H1 (cell line): ENCODE results near the gene CFL2. TPM values are rescaled to one million over a fixed set of nuclear protein-coding genes. Genes with fewer than 3 reads are reported as not detected.

ENCODE experiments used
- CTCF ChIA-PET: fragments of 300-600 bp; sonication (Branson Sonifier 250); formaldehyde crosslinking; loops from one replicate; lab custom pipeline; 2021; ENCODE audit not compliant: partially characterized antibody; lab: Charles Lee
- POLR2A ChIA-PET: fragments of 300-600 bp; sonication (Branson Sonifier 250); formaldehyde crosslinking; loops from one replicate; lab custom pipeline; 2021; ENCODE audit warnings: inconsistent platforms; ENCODE audit not compliant: partially characterized antibody; lab: Charles Lee
- DNase-seq, 2 experiments: peaks; one replicate each; pipeline versions ENCODE4 v3.0.0 to v3.0.0-alpha.2; 2010 to 2022; ENCODE audit warnings: low spot score in 2 of 2, low read depth in 1 of 2, mixed read lengths in 1 of 2
- FAIRE-seq: peaks from 2 replicates; lab custom pipeline; 2011; peaks lifted over from hg19 to GRCh38; lab: Jason Lieb, UNC
- H2AFZ ChIP-seq: 2 replicates; pipeline ENCODE4 v1.8.1; 2012; ENCODE audit warnings: low read length, inconsistent platforms
- H2AK5ac ChIP-seq: 2 replicates; pipeline ENCODE4 v1.6.1; 2013; ENCODE audit warnings: low read depth, low read length
- H2BK120ac ChIP-seq: replicated peaks from 2 replicates; pipeline ENCODE3; 2013; ENCODE audit warnings: low read depth, low read length, inconsistent platforms
- H2BK12ac ChIP-seq: 2 replicates; pipeline ENCODE4 v1.6.1; 2013; ENCODE audit warnings: low read depth, low read length
- H2BK15ac ChIP-seq: 2 replicates; pipeline ENCODE4 v1.6.1; 2013; ENCODE audit warnings: low read length
- H2BK20ac ChIP-seq: 2 replicates; pipeline ENCODE4 v1.6.1; 2013; ENCODE audit warnings: low read length
- H2BK5ac ChIP-seq: 2 replicates; pipeline ENCODE4 v1.6.1; 2013; ENCODE audit warnings: low read depth, low read length
- H3K14ac ChIP-seq: 2 replicates; pipeline ENCODE4 v1.6.1; 2013; ENCODE audit warnings: inconsistent platforms; ENCODE audit not compliant: insufficient read length
- H3K18ac ChIP-seq: 2 replicates; pipeline ENCODE4 v1.6.1; 2013; ENCODE audit warnings: low read length; ENCODE audit errors: extremely low read depth
- H3K23ac ChIP-seq: 2 replicates; pipeline ENCODE4 v1.6.1; 2013; ENCODE audit warnings: inconsistent platforms; ENCODE audit not compliant: insufficient read length
- H3K23me2 ChIP-seq: 2 replicates; pipeline ENCODE4 v1.6.1; 2013; ENCODE audit warnings: low read depth, low read length
- H3K27ac ChIP-seq: 2 replicates; pipeline ENCODE4 v1.6.1; 2011; ENCODE audit warnings: low read depth, low read length, inconsistent platforms
- H3K27me3 ChIP-seq, 4 experiments: replicated peaks in 1 of 4; 1 replicate in 1 of 4; 2 replicates in 3 of 4; pipeline versions ENCODE4 v1.6.1 to v1.8.1; 2011 to 2013; ENCODE audit warnings: low read length in 3 of 4, mild to moderate bottlenecking in 3 of 4, inconsistent platforms in 2 of 4, mixed read lengths in 2 of 4, moderate library complexity in 1 of 4; ENCODE audit not compliant: control insufficient read depth in 3 of 4, insufficient read depth in 3 of 4; ENCODE audit errors: extremely low read depth in 1 of 4
- H3K36me3 ChIP-seq, 4 experiments: 2 replicates each; pipeline versions ENCODE4 v1.6.1 to v1.8.1; 2011 to 2013; ENCODE audit warnings: mild to moderate bottlenecking in 4 of 4, low read length in 3 of 4, moderate library complexity in 2 of 4, control low read depth in 1 of 4, inconsistent platforms in 1 of 4; ENCODE audit not compliant: insufficient read depth in 4 of 4, control insufficient read depth in 2 of 4
- H3K4ac ChIP-seq: replicated peaks from 2 replicates; pipeline ENCODE3; 2013; ENCODE audit warnings: low read length, low read depth, mixed read lengths, inconsistent platforms; ENCODE audit not compliant: insufficient read length
- H3K4me1 ChIP-seq, 4 experiments: replicated peaks in 1 of 4; 1 replicate in 1 of 4; 2 replicates in 3 of 4; pipeline versions ENCODE4 v1.6.1 to v1.8.1; 2011 to 2013; ENCODE audit warnings: low read length in 3 of 4, inconsistent platforms in 2 of 4, mixed read lengths in 1 of 4; ENCODE audit not compliant: insufficient read depth in 4 of 4, control insufficient read depth in 3 of 4
- H3K4me2 ChIP-seq, 2 experiments: 2 replicates each; pipeline versions ENCODE4 v1.6.1 to v1.8.1; 2011 to 2013; ENCODE audit warnings: low read depth in 2 of 2, low read length in 2 of 2, control low read depth in 1 of 2, inconsistent platforms in 1 of 2, mild to moderate bottlenecking in 1 of 2; ENCODE audit not compliant: insufficient read depth in 1 of 2
- H3K4me3 ChIP-seq, 4 experiments: fragments of 200-600, 300-600 bp in 1 of 4; sonication (generic), shearing (Covaris generic), sonication (Bioruptor Twin) in 1 of 4; 2 replicates each; pipeline versions ENCODE4 v1.5.1 to v1.8.1; 2011 to 2016; ENCODE audit warnings: low read length in 4 of 4, low read depth in 3 of 4, control low read depth in 2 of 4, inconsistent platforms in 2 of 4, mild to moderate bottlenecking in 2 of 4, mixed read lengths in 1 of 4, moderate library complexity in 1 of 4; ENCODE audit not compliant: insufficient read depth in 2 of 4; ENCODE audit errors: extremely low read depth in 1 of 4
- H3K56ac ChIP-seq: replicated peaks from 2 replicates; pipeline ENCODE3; 2013; ENCODE audit warnings: low read depth, mild to moderate bottlenecking, mixed read lengths, low read length, inconsistent platforms; ENCODE audit not compliant: insufficient read length
- H3K79me1 ChIP-seq: 2 replicates; pipeline ENCODE4 v1.6.1; 2013; ENCODE audit warnings: low read depth, low read length, control low read depth
- H3K79me2 ChIP-seq, 2 experiments: 2 replicates each; pipeline versions ENCODE4 v1.6.1 to v1.8.1; 2012 to 2013; ENCODE audit warnings: low read length in 2 of 2, mild to moderate bottlenecking in 2 of 2, inconsistent platforms in 1 of 2; ENCODE audit not compliant: insufficient read depth in 2 of 2, control insufficient read depth in 1 of 2
- H3K9ac ChIP-seq, 4 experiments: replicated peaks in 1 of 4; 1 replicate in 1 of 4; 2 replicates in 3 of 4; pipeline versions ENCODE4 v1.6.1 to v1.8.1; 2011 to 2013; ENCODE audit warnings: low read depth in 3 of 4, low read length in 3 of 4, control low read depth in 2 of 4, mild to moderate bottlenecking in 2 of 4, moderate library complexity in 2 of 4, inconsistent platforms in 1 of 4; ENCODE audit errors: extremely low read depth in 1 of 4
- H3K9me3 ChIP-seq, 2 experiments: 2 replicates each; pipeline versions ENCODE4 v1.6.1 to v1.8.1; 2012 to 2013; ENCODE audit warnings: mild to moderate bottlenecking in 2 of 2, moderate library complexity in 2 of 2, control low read depth in 1 of 2, inconsistent platforms in 1 of 2, low read depth in 1 of 2, low read length in 1 of 2, mixed read lengths in 1 of 2; ENCODE audit not compliant: insufficient read depth in 2 of 2
- H4K20me1 ChIP-seq, 2 experiments: replicated peaks in 1 of 2; 2 replicates each; pipeline versions ENCODE3 to v1.8.1; 2011 to 2013; ENCODE audit warnings: inconsistent platforms in 2 of 2, low read length in 2 of 2, mild to moderate bottlenecking in 1 of 2; ENCODE audit not compliant: insufficient read depth in 2 of 2, control insufficient read depth in 1 of 2
- H4K5ac ChIP-seq: 2 replicates; pipeline ENCODE4 v1.6.1; 2013; ENCODE audit warnings: low read length, low read depth, mixed read lengths, inconsistent platforms; ENCODE audit not compliant: insufficient read length
- H4K8ac ChIP-seq: 2 replicates; pipeline ENCODE4 v1.8.0; 2013; ENCODE audit warnings: mild to moderate bottlenecking, moderate library complexity, low read length, inconsistent platforms; ENCODE audit not compliant: insufficient read depth; ENCODE audit errors: extremely low read depth
- H4K91ac ChIP-seq: replicated peaks from 2 replicates; pipeline ENCODE3; 2013; ENCODE audit warnings: low read length, mixed read lengths, inconsistent platforms; ENCODE audit not compliant: insufficient read length
- ASH2L ChIP-seq: fragments of 200-600, 300-600 bp; sonication (generic); IDR thresholded peaks from one replicate; pipeline ENCODE4 v1.7.1; 2017; ENCODE audit warnings: low read length
- BACH1 ChIP-seq: IDR thresholded peaks from 2 replicates; pipeline ENCODE4 v1.6.1; 2012; ENCODE audit warnings: low read length, improper control_type of control experiment
- CBX5 ChIP-seq: fragments of 300-800, 300-1000 bp; sonication (generic); IDR thresholded peaks from 2 replicates; pipeline ENCODE4 v1.7.1; 2016; ENCODE audit warnings: antibody characterized with exemption, low read length, low read depth
- CTBP2 ChIP-seq: IDR thresholded peaks from 2 replicates; pipeline ENCODE4 v1.7.0; 2011; ENCODE audit warnings: borderline replicate concordance, mild to moderate bottlenecking, moderate library complexity, mixed read lengths, low read length; ENCODE audit not compliant: insufficient read depth, insufficient read length
- FOSL1 ChIP-seq: IDR thresholded peaks from 2 replicates; pipeline ENCODE4 v1.6.1; 2011; ENCODE audit warnings: mild to moderate bottlenecking, low read depth, low read length, moderate library complexity; ENCODE audit not compliant: insufficient read depth
- KDM4A ChIP-seq: IDR thresholded peaks from one replicate; pipeline ENCODE4 v1.7.1; 2012; ENCODE audit warnings: low read depth, mild to moderate bottlenecking, moderate library complexity, low read length, inconsistent platforms; ENCODE audit not compliant: severe bottlenecking
- POU5F1 ChIP-seq: IDR thresholded peaks from 2 replicates; pipeline ENCODE4 v1.6.1; 2011; ENCODE audit warnings: low read depth, mild to moderate bottlenecking, low read length, moderate library complexity
- RNF2 ChIP-seq: fragments of 200-900, 300-1000 bp; sonication (generic); IDR thresholded peaks from 2 replicates; pipeline ENCODE4 v1.7.1; 2016; ENCODE audit warnings: borderline replicate concordance, low read depth, mild to moderate bottlenecking, antibody characterized with exemption, low read length; ENCODE audit not compliant: poor library complexity, severe bottlenecking; ENCODE audit errors: missing control alignments
- RXRA ChIP-seq: IDR thresholded peaks from 2 replicates; pipeline ENCODE4 v1.6.1; 2011; ENCODE audit warnings: low read depth, mild to moderate bottlenecking, low read length, moderate library complexity; ENCODE audit not compliant: insufficient read depth
- SIRT6 ChIP-seq: IDR thresholded peaks from one replicate; pipeline ENCODE4 v1.7.1; 2012; ENCODE audit warnings: low read length, inconsistent platforms
- SUZ12 ChIP-seq: fragments of 200-600 bp; sonication (generic); IDR thresholded peaks from 2 replicates; pipeline ENCODE4 v1.6.1; 2012; ENCODE audit warnings: mild to moderate bottlenecking, inconsistent platforms, low read length, moderate library complexity, mixed read lengths
- WGBS, 2 experiments: shearing (Covaris generic) in 1 of 2; methylation state at CpG; one replicate each; pipeline versions ENCODE4 v1.1.6 to v1.1.7; 2013 to 2015; ENCODE audit warnings: low lambda C conversion rate in 2 of 2, mixed read lengths in 2 of 2, inconsistent platforms in 1 of 2, low coverage in 1 of 2, missing lambda C conversion rate in 1 of 2; ENCODE audit not compliant: insufficient replicate concordance in 2 of 2, insufficient coverage in 1 of 2, insufficient read length in 1 of 2; ENCODE audit errors: extremely low coverage in 1 of 2, missing lambda C conversion rate in 1 of 2; 5-methylcytosine and 5-hydroxymethylcytosine counted together
- polyA plus RNA-seq, 7 experiments: library from polyadenylated mRNA; depleted of rRNA in 3 of 7; stranded (reverse) in 5 of 7; unstranded in 2 of 7; fragments of >200 nt in 5 of 7; fragments of 200-250 nt in 2 of 7; gene quantifications; 1 replicate in 5 of 7; 2 replicates in 1 of 7; 4 replicates in 1 of 7; pipeline versions ENCODE4 v1.2.1 to v1.2.3, GENCODE V29; 2011 to 2013; ENCODE audit warnings: missing spikeins in 2 of 7, mixed read lengths in 2 of 7
- total RNA-seq: library from RNA; stranded (reverse); fragmentation: NEBNext Ultra II Directional; extraction: Animal tissue kit (Norgen Biotek cat#: 25700); gene quantifications from 2 replicates; pipeline ENCODE4 v1.2.1, GENCODE V29; 2021
- TF ChIP-seq, protein P1 (sequence below): IDR thresholded peaks from 2 replicates; pipeline ENCODE4 v1.6.1; 2012; ENCODE audit warnings: inconsistent platforms

CFL2 gene
- total and polyA plus RNA-seq, 2 of the 8 experiments (the other 6 are each of a cell fraction or from before 2014, with no cell fraction given) = 9.7 to 20.5 TPM

DNA sequence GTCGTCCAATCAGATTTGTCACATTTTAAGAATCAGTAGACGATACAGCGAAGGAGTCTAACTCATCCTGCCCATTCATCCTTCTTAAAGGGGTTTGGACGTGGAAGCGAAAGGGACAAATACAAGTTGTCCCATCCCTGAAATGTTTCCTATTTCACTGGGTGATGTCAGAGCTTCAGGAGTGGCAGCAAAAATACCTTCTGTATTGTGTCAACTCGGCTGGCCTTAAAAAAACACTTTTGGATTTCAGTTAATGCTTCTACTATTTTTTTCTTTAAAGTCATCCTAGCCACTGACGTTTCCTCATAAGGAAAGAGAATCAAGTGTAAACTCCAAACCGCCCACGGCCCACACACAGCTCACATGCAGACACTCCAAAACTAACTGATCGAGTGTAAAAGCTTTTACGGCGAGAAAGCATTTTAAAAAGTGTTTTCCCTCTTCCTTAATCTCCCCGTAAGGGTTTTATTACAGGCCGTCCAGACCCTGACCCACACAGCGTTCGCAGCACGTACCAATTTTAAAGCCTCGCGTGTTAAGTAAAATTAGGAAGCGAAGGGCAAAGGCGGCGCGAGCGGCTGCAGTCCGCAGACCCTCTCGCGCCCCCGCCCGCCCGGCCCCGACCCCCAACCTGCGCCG lies 593 bp downstream of the CFL2 start:
- POLR2A ChIA-PET = interaction anchor here (0.6 to 6.3 kb wide), 9 partner anchors 8 to 690 kb away, joined by 3 to 31 read pairs (median 3); partner anchors contain the start of genes EAPP, NFKBIA and SNX6
- TF ChIP-seq RXRA = no peak
- no peak for TF ChIP-seq RNF2
- TF ChIP-seq FOSL1 = no peak
- no peak for TF ChIP-seq BACH1
- TF ChIP-seq SUZ12 = no peak
- TF ChIP-seq SIRT6 = no peak
- TF ChIP-seq CTBP2 = no peak
- TF ChIP-seq, protein P1, sequence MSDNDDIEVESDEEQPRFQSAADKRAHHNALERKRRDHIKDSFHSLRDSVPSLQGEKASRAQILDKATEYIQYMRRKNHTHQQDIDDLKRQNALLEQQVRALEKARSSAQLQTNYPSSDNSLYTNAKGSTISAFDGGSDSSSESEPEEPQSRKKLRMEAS = no peak
- no peak for TF ChIP-seq POU5F1
- TF ChIP-seq ASH2L = no peak
- TF ChIP-seq KDM4A = no peak
- no peak for TF ChIP-seq CBX5

More for the DNA sequence above, 593 bp downstream of the CFL2 start:
- peak overlapping the region; percentile 84 to 86 for H3K4me2 ChIP-seq
- H4K91ac ChIP-seq = no peak overlapping the region
- no peaks in the 10 kb centered on the region for H3K4me1 ChIP-seq
- H3K23me2 ChIP-seq = peaks cover 3% of the 10 kb centered on the region
- peak overlapping the region; percentile 62 for H3K27ac ChIP-seq
- H3K79me1 ChIP-seq = no peaks in the 10 kb centered on the region
- peak overlapping the region; percentile 73 to 99 (median 88) for H3K4me3 ChIP-seq
- no peak overlapping the region for H2AK5ac ChIP-seq
- H3K9me3 ChIP-seq = no peaks in the 10 kb centered on the region
- no peak overlapping the region for H3K23ac ChIP-seq
- H4K5ac ChIP-seq = no peak overlapping the region
- CTCF ChIA-PET = interaction anchor here (1.6 kb wide), 1 partner anchor 9 kb away, joined by 5 read pairs; no protein-coding TSS in a partner anchor
- peak overlapping the region; percentile 89 for H3K56ac ChIP-seq
- H3K36me3 ChIP-seq = peaks cover 0 to 14% (median 2%) of the 10 kb centered on the region in 4 experiments; a peak in 2 of 8 replicates
- no peak overlapping the region for H2BK15ac ChIP-seq
- peak overlapping the region; percentile 13 for H3K4ac ChIP-seq
- FAIRE-seq (no peak), DNase-seq (no peak)
- no peak overlapping the region for H2BK120ac ChIP-seq
- H3K18ac ChIP-seq = no peak overlapping the region; the same call in 1 of the 2 replicates
- H3K14ac ChIP-seq = no peak overlapping the region
- H2AFZ ChIP-seq = peak overlapping the region; percentile 85
- no peak overlapping the region for H2BK20ac ChIP-seq
- 0 out of 2 replicates have a peak overlapping the region, but pooled peaks have one; percentile 53 for H2BK5ac ChIP-seq
- H2BK12ac ChIP-seq = no peak overlapping the region
- H4K8ac ChIP-seq = peak overlapping the region; percentile 93; the same call in 1 of the 2 replicates
- H3K27me3 ChIP-seq = peaks cover 0 to 4% (median 0%) of the 10 kb centered on the region in 4 experiments; a peak in 3 of 7 replicates
- 11% methylated on average over 19 of the region's 33 CpGs; no CpG with 5 or more reads in 1 of the 2 experiments for WGBS, 2 experiments
- H3K9ac ChIP-seq = peak overlapping the region; percentile 71 to 95 (median 90)
- H3K79me2 ChIP-seq = peaks cover 0 to 7% of the 10 kb centered on the region in 2 experiments; a peak in 2 of 4 replicates
- H4K20me1 ChIP-seq = no peaks in the 10 kb centered on the region
